T-cell (primary cell): ENCODE measurements around the gene TRPM4. TPM values are rescaled to one million over a fixed set of nuclear protein-coding genes. Genes with fewer than 3 reads are reported as not detected.

Source experiments
- ATAC-seq, 4 experiments: fragments of 200-7000 bp in 3 of 4; fragments of 150-1000 bp in 1 of 4; cut with Tn5 transposase; replicated peaks in 1 of 4; 1 replicate in 3 of 4; 2 replicates in 1 of 4; pipeline ENCODE4 v1.10.0; 2021; ENCODE audit warnings: moderate library complexity in 3 of 4, mild to moderate bottlenecking in 2 of 4, moderate number of reproducible peaks in 1 of 4
- CTCF ChIA-PET, 2 donors: fragments of 300-600 bp; sonication (Branson Sonifier 250); formaldehyde crosslinking; loops; one replicate each; lab custom pipeline; 2022; ENCODE audit warnings: antibody characterized with exemption in 2 of 2; lab: Charles Lee
- POLR2A ChIA-PET, 2 donors: fragments of 300-600 bp; sonication (Branson Sonifier 250); formaldehyde crosslinking; loops; one replicate each; lab custom pipeline; 2022; ENCODE audit warnings: antibody characterized with exemption in 2 of 2; lab: Charles Lee
- DNase-seq, 35 experiments: peaks; one replicate each; pipeline versions ENCODE4 v3.0.0 to v3.0.0-alpha.2; 2013 to 2023
- H3K27ac ChIP-seq: one replicate; pipeline ENCODE4 v1.5.1; 2013; ENCODE audit warnings: low read length
- H3K27me3 ChIP-seq, 2 experiments: replicated peaks in 1 of 2; 1 replicate in 1 of 2; 2 replicates in 1 of 2; pipeline versions ENCODE4 v1.6.1 to v1.7.0; 2013; ENCODE audit warnings: low read length in 1 of 2, mixed read lengths in 1 of 2; ENCODE audit not compliant: control insufficient read depth in 2 of 2, insufficient read depth in 2 of 2; ENCODE audit errors: extremely low read depth in 1 of 2
- H3K36me3 ChIP-seq, 2 donors: 1 replicate in 1 of 2; 2 replicates in 1 of 2; pipeline versions ENCODE4 v1.6.1 to v1.7.0; 2013; ENCODE audit warnings: low read length in 1 of 2; ENCODE audit not compliant: control insufficient read depth in 2 of 2, insufficient read depth in 1 of 2; ENCODE audit errors: extremely low read depth in 1 of 2
- H3K4me1 ChIP-seq, 2 experiments: 1 replicate in 1 of 2; 2 replicates in 1 of 2; pipeline versions ENCODE4 v1.6.1 to v1.7.0; 2013; ENCODE audit warnings: low read length in 2 of 2, mixed read lengths in 1 of 2; ENCODE audit not compliant: insufficient read depth in 2 of 2, control insufficient read depth in 1 of 2; ENCODE audit errors: extremely low read depth in 1 of 2
- H3K4me3 ChIP-seq, 2 donors: 1 replicate in 1 of 2; 2 replicates in 1 of 2; pipeline versions ENCODE4 v1.5.1 to v1.7.0; 2013; ENCODE audit warnings: mild to moderate bottlenecking in 2 of 2, low read length in 1 of 2, moderate library complexity in 1 of 2; ENCODE audit not compliant: control insufficient read depth in 1 of 2; ENCODE audit errors: extremely low read depth in 1 of 2
- H3K9me3 ChIP-seq: 2 replicates; pipeline ENCODE4 v1.7.0; 2013
- H3K27ac Mint-ChIP-seq, 2 donors: one replicate each; pipeline ENCODE4 v1.8.0; 2020 to 2021; ENCODE audit warnings: mild to moderate bottlenecking in 2 of 2, mixed read lengths in 2 of 2
- H3K27me3 Mint-ChIP-seq, 2 donors: one replicate each; pipeline ENCODE4 v1.8.0; 2021 to 2022; ENCODE audit warnings: mixed read lengths in 2 of 2
- H3K36me3 Mint-ChIP-seq: one replicate; pipeline ENCODE4 v1.8.0; 2021; ENCODE audit warnings: mixed read lengths
- H3K4me1 Mint-ChIP-seq, 3 donors: one replicate each; pipeline ENCODE4 v1.8.0; 2020 to 2022; ENCODE audit warnings: mixed read lengths in 3 of 3, mild to moderate bottlenecking in 1 of 3
- H3K4me3 Mint-ChIP-seq, 3 donors: one replicate each; pipeline ENCODE4 v1.8.0; 2020 to 2022; ENCODE audit warnings: mild to moderate bottlenecking in 3 of 3, mixed read lengths in 3 of 3, moderate library complexity in 3 of 3
- H3K9me3 Mint-ChIP-seq, 3 donors: one replicate each; pipeline ENCODE4 v1.8.0; 2020 to 2022; ENCODE audit warnings: mixed read lengths in 3 of 3
- WGBS: methylation state at CpG from one replicate; pipeline ENCODE4 v1.1.5; 2013; ENCODE audit warnings: missing lambda C conversion rate; ENCODE audit not compliant: insufficient coverage; 5-methylcytosine and 5-hydroxymethylcytosine counted together
- total RNA-seq, 35 experiments: library from RNA in 6 of 35; stranded (reverse) in 6 of 35; fragments of 120-200 nt in 1 of 35; gene quantifications; one replicate each; pipeline versions ENCODE4 v1.2.1 to v1.2.4 and lab custom pipeline; 2013 to 2026

The TRPM4 gene
- total RNA-seq, 5 donors from 2014 or later (not counting 1 experiment from before 2014, with no cell fraction given): 0.43 to 0.89 (median 0.50) TPM; not detected in 2

- Mint-ChIP-seq H3K36me3 (no peaks in the 10 kb centered on the region), H3K9me3 (no peaks in the 10 kb centered on the region), H3K4me3 (no peak overlapping the region), H3K4me1 (peaks cover 0 to 11% (median 7%) of the 10 kb centered on the region in 3 donors), H3K27ac (no peak overlapping the region), H3K27me3 (peaks cover 1 to 4% of the 10 kb centered on the region in 2 donors)
- Histone ChIP-seq H3K4me1 (peaks cover 0 to 8% of the 10 kb centered on the region in 2 experiments), H3K27me3 (peaks cover 2 to 31% of the 10 kb centered on the region in 2 experiments), H3K9me3 (no peaks in the 10 kb centered on the region), H3K27ac (no peak overlapping the region), H3K36me3 (no peaks in the 10 kb centered on the region), H3K4me3 (no peak overlapping the region)
- ATAC-seq (no peak), DNase-seq (no peak)
- ChIA-PET CTCF (no interaction called here), POLR2A (no interaction called here)
- 97% methylated on average over 8 of the region's 13 CpGs for WGBS
These were observed 56.2 kb downstream of the TRPM4 start for GRCh38 chr19:49213791-49214190.

GRCh38 chr19:49214701-49215100, 57.1 kb downstream of the TRPM4 start:
- ChIA-PET POLR2A (no interaction called here), CTCF (no interaction called here)
- Histone ChIP-seq H3K9me3 (no peaks in the 10 kb centered on the region), H3K36me3 (no peaks in the 10 kb centered on the region), H3K27me3 (peaks cover 2 to 31% of the 10 kb centered on the region in 2 experiments), H3K4me3 (no peak overlapping the region), H3K4me1 (peaks cover 0 to 8% of the 10 kb centered on the region in 2 experiments), H3K27ac (no peak overlapping the region)
- ATAC-seq (no peak), DNase-seq (no peak)
- no peaks in the 10 kb centered on the region for H3K36me3 Mint-ChIP-seq
- WGBS: 75% methylated on average over 5 of the region's 9 CpGs
- H3K27me3 Mint-ChIP-seq: peaks cover 1 to 4% of the 10 kb centered on the region in 2 donors
- H3K4me1 Mint-ChIP-seq: peaks cover 0 to 11% (median 7%) of the 10 kb centered on the region in 3 donors
- H3K27ac Mint-ChIP-seq: no peak overlapping the region
- H3K9me3 Mint-ChIP-seq: no peaks in the 10 kb centered on the region
- no peak overlapping the region for H3K4me3 Mint-ChIP-seq

- CTCF ChIA-PET: interaction anchor here in 1 of 2 donors (0.6 kb wide), 1 partner anchor 28 kb away, joined by 4 read pairs; no protein-coding TSS in a partner anchor
- H3K4me1 Mint-ChIP-seq: peaks cover 0 to 9% (median 4%) of the 10 kb centered on the region in 3 donors
These were observed 58.5 kb downstream of the TRPM4 start for GRCh38 chr19:49216071-49216470.

GRCh38 chr19:49217382-49217781, 59.8 kb downstream of the TRPM4 start:
- CTCF ChIA-PET: no interaction called here
- Histone ChIP-seq H3K4me1 (no peaks in the 10 kb centered on the region), H3K36me3 (no peaks in the 10 kb centered on the region), H3K9me3 (no peaks in the 10 kb centered on the region), H3K27ac (no peak overlapping the region), H3K27me3 (peaks cover 0 to 11% of the 10 kb centered on the region in 2 experiments), H3K4me3 (no peak overlapping the region)
- no peak for ATAC-seq
- POLR2A ChIA-PET: no interaction called here
- H3K9me3 Mint-ChIP-seq: no peaks in the 10 kb centered on the region
- H3K27ac Mint-ChIP-seq: no peak overlapping the region
- no peak overlapping the region for H3K4me3 Mint-ChIP-seq
- peaks cover 0 to under 1% (median 0%) of the 10 kb centered on the region in 3 donors for H3K4me1 Mint-ChIP-seq
- DNase-seq: no peak
- WGBS: 83% methylated on average over 2 of the region's 6 CpGs
- H3K27me3 Mint-ChIP-seq: peaks cover 2 to 4% of the 10 kb centered on the region in 2 donors
- H3K36me3 Mint-ChIP-seq: no peaks in the 10 kb centered on the region

More at GRCh38 chr19:49216071-49216470, 58.5 kb downstream of the TRPM4 start:
- POLR2A ChIA-PET: no interaction called here
- DNase-seq (no peak), ATAC-seq (no peak)
- Mint-ChIP-seq H3K27me3 (peaks cover 1 to 4% of the 10 kb centered on the region in 2 donors), H3K4me3 (no peak overlapping the region), H3K27ac (no peak overlapping the region), H3K36me3 (no peaks in the 10 kb centered on the region), H3K9me3 (no peaks in the 10 kb centered on the region)
- 67% methylated on average over 9 of the region's 10 CpGs for WGBS
- Histone ChIP-seq H3K27ac (no peak overlapping the region), H3K4me3 (no peak overlapping the region), H3K9me3 (no peaks in the 10 kb centered on the region), H3K27me3 (peaks cover 2 to 18% of the 10 kb centered on the region in 2 experiments), H3K36me3 (no peaks in the 10 kb centered on the region), H3K4me1 (no peaks in the 10 kb centered on the region)

GRCh38 chr19:49222011-49222410, 64.4 kb downstream of the TRPM4 start:
- Histone ChIP-seq H3K9me3 (no peaks in the 10 kb centered on the region), H3K27ac (no peak overlapping the region), H3K4me3 (no peak overlapping the region), H3K27me3 (peaks cover 0 to 41% of the 10 kb centered on the region in 2 experiments), H3K36me3 (no peaks in the 10 kb centered on the region), H3K4me1 (peaks cover 0 to 7% of the 10 kb centered on the region in 2 experiments)
- ATAC-seq (no peak), DNase-seq (no peak)
- POLR2A ChIA-PET: interaction anchor here in 1 of 2 donors (0.6 kb wide), 1 partner anchor 349 kb away, joined by 4 read pairs; no protein-coding TSS in a partner anchor
- no peaks in the 10 kb centered on the region for H3K9me3 Mint-ChIP-seq
- H3K4me1 Mint-ChIP-seq: peaks cover 5 to 9% (median 5%) of the 10 kb centered on the region in 3 donors
- H3K36me3 Mint-ChIP-seq: no peaks in the 10 kb centered on the region
- H3K27me3 Mint-ChIP-seq: peaks cover 11% of the 10 kb centered on the region in 2 donors
- WGBS: 80% methylated on average over 4 of the region's 6 CpGs
- CTCF ChIA-PET: interaction anchor here (0.5 to 0.6 kb wide), 3 partner anchors 27 to 229 kb away, joined by 3 read pairs; partner anchors contain the start of genes GYS1 (in 1 of the 2) and RUVBL2 (in 1 of the 2)
- H3K27ac Mint-ChIP-seq: no peak overlapping the region
- H3K4me3 Mint-ChIP-seq: no peak overlapping the region

GRCh38 chr19:49222528-49222927, 64.9 kb downstream of the TRPM4 start:
- 83% methylated on average over 4 of the region's 4 CpGs for WGBS
- CTCF ChIA-PET: interaction anchor here in 1 of 2 donors (0.6 kb wide), 2 partner anchors 122 to 155 kb away, joined by 3 to 4 read pairs; no protein-coding TSS in a partner anchor

More at GRCh38 chr19:49222528-49222927, 64.9 kb downstream of the TRPM4 start:
- peaks cover 9 to 11% of the 10 kb centered on the region in 2 donors for H3K27me3 Mint-ChIP-seq
- H3K9me3 Mint-ChIP-seq: no peaks in the 10 kb centered on the region
- no peaks in the 10 kb centered on the region for H3K9me3 ChIP-seq
- no peak overlapping the region for H3K4me3 ChIP-seq
- H3K36me3 ChIP-seq: no peaks in the 10 kb centered on the region
- no peak for DNase-seq
- peaks cover 5 to 9% (median 5%) of the 10 kb centered on the region in 3 donors for H3K4me1 Mint-ChIP-seq
- H3K27me3 ChIP-seq: peaks cover 0 to 36% of the 10 kb centered on the region in 2 experiments
- peaks cover 0 to 7% of the 10 kb centered on the region in 2 experiments for H3K4me1 ChIP-seq
- no peaks in the 10 kb centered on the region for H3K36me3 Mint-ChIP-seq
- no peak overlapping the region for H3K27ac Mint-ChIP-seq
- H3K4me3 Mint-ChIP-seq: no peak overlapping the region
- POLR2A ChIA-PET: interaction anchor here in 1 of 2 donors (0.6 kb wide), 2 partner anchors 122 to 348 kb away, joined by 4 to 14 read pairs; no protein-coding TSS in a partner anchor
- ATAC-seq: no peak
- H3K27ac ChIP-seq: no peak overlapping the region
